VCaP (cell line): Measurements from ENCODE around the gene TNFRSF11A.

ENCODE experiments used
- H3K27ac ChIP-seq: fragments of 450-650 bp; 2 replicates; pipeline ENCODE4 v1.5.1; 2017
- TF ChIP-seq, protein P1 (sequence below): fragments of 450-650 bp; conservative IDR thresholded peaks from 2 replicates; pipeline ENCODE4 v1.5.1; 2017; ENCODE audit warnings: mild to moderate bottlenecking, moderate library complexity

The TNFRSF11A gene

DNA sequence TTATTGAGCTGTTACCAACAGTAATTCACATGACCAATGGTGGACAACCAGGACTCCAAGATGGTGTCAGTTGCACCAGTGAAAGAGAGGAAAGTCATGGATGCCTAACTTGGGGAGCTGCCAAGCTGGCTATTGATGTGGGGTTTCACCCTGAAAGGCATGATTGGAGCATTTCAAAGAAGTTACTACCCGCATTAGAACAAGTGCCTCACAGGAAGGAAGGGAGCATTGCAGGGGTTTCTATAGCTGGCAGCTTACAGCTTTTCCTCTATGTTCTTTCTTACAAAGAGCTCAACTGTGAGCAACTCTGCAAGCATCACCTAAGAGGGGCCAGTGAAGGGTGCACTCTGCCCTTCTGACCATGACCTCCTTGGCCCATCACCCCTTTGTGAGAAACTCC is 93.1 kb downstream of the TNFRSF11A start:
- no peak overlapping the region for H3K27ac ChIP-seq
- TF ChIP-seq, protein P1, sequence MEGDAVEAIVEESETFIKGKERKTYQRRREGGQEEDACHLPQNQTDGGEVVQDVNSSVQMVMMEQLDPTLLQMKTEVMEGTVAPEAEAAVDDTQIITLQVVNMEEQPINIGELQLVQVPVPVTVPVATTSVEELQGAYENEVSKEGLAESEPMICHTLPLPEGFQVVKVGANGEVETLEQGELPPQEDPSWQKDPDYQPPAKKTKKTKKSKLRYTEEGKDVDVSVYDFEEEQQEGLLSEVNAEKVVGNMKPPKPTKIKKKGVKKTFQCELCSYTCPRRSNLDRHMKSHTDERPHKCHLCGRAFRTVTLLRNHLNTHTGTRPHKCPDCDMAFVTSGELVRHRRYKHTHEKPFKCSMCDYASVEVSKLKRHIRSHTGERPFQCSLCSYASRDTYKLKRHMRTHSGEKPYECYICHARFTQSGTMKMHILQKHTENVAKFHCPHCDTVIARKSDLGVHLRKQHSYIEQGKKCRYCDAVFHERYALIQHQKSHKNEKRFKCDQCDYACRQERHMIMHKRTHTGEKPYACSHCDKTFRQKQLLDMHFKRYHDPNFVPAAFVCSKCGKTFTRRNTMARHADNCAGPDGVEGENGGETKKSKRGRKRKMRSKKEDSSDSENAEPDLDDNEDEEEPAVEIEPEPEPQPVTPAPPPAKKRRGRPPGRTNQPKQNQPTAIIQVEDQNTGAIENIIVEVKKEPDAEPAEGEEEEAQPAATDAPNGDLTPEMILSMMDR, result no peak

DNA sequence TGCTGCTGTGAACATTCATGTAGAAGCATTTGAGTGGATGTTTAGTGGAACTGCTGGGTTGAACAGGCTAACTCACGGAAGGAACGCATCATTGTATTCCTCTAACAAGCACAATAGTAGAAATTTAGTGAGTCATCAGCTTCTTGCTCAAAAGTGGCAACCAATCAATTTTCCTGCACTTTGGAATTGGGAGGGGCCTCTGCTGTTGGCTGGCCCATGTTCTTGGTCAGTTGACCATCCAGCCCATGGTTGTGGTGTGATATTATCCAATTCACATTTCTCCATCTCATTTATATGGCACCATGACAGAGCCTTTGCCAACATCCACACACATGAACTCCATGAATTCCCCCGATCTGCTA is 95.0 kb downstream of the TNFRSF11A start:
- peak overlapping the region; percentile 71 for H3K27ac ChIP-seq
- TF ChIP-seq, protein P1, result no peak

DNA sequence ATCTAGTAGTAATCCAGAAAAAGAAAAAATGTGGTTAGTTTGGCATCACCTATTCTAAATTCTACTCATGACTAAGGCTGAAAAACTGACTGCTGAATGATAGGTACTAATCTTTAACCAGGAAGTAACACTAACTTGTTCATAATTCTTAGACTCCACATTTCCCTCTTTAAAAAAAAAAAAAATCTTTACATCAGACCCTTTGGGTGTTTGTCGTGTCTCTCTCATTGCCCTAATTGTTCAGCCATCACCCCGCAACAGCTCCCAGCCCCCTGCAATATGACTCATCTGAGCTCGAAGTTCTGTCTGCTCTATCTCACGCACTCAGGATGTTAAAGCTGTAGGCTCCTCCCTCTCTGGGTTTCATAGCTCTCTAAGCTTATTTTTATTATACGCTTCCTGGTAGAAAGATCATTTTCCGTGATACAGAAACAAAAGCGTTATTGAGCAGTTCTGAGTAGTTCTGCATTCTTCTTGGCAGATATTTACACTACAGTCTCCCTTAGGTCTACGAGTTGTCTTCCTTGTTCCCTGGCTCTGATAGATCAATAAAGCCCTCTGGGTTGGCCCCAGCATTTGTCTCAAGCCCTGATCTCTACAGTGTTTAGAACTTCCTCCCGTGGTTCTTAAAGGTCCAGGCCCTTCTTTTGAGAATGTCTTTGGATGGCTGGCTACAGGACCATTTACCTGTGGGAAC is 95.6 kb downstream of the TNFRSF11A start:
- TF ChIP-seq, protein P1, result no peak

DNA sequence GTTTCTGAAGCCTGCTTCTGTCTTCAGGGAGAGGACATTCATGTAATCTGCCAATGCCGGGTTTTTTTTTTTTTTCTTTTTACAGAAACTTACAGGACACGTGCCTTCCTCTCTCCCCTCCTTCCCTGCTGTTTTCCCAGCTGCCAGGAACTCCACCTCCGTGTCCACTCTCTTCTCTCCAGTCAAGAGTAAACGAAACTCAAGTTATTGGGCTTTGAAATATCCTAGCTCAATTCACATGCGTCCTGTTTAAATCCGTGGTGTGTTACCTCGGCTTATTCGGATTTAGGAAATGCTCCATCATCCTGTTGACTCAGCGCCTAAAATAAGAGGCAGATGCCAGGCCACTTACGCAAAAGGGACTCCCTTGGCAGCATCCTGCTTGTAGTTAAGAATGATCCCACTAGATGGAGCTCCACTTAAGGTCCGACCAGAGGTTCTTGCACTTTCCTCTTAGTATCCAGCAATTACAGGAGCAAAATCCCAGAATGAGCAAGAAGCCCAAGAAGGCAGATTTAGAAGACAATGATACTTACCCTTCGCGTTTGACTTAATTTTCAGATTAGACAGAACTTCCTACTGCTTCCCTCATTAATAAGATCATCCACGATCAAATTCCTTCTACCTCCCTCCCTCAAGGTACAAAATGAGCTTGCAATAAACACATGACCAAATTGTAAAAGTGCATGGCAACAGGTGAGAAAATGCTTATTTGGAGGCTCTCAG is 100.5 kb downstream of the TNFRSF11A start:
- peak overlapping the region; percentile 85 for H3K27ac ChIP-seq
- TF ChIP-seq, protein P1, result peak; percentile 88

More for the DNA sequence above, 95.6 kb downstream of the TNFRSF11A start:
- peak overlapping the region; percentile 71 for H3K27ac ChIP-seq

DNA sequence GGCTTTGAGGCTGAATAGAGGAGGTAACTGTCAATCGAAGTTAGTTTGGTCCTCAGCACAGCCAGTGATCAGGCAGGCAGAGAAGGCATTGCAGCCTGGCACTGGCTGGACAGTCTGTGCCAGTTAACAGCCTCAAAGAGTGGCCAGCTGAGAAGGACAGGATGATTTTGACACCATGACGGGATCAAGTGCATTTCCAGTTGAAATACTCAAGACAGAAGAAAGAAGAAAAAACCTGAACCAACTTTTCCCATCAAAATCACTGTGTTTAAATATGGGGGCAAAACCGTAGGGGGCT is 101.0 kb downstream of the TNFRSF11A start:
- H3K27ac ChIP-seq, result peak overlapping the region; percentile 85
- TF ChIP-seq, protein P1, result no peak

DNA sequence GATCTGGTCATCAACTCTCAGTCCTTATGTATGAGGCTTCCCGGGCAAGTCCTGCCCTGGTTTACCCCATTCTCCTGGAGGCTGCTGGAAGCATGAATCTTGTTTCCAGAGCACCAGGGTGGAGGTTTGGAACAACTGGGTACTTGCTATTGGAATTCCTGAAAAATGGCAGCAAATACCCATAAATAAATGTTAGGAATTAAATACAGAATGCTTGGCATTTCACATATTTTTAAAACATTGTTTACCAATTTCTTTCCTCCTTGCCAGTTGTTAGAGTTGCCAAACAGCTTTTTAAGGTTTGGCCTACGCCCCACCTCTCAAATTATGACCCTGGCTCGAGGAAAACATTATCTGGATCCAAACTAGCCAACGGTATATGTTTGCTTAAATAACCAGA is 107.1 kb downstream of the TNFRSF11A start:
- TF ChIP-seq, protein P1, result no peak
- no peak overlapping the region for H3K27ac ChIP-seq

DNA sequence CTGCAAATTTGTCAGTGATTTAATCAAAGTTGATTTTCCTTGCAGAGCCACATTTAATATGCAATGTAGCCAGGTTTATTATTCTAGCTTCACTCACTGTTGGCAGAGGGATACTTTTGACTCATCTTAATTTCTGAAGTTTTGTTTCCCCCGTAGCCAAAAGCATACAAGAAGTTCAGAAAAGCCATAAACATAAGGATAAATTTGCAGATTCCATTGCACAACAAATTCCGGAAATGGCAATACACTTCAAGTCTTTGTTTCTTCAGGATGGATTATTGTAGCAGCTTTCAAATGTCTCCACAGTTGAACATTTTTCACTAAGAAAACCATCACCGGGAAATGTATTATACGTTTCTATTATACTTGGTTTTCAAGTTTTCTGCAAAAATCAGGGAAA is 109.7 kb downstream of the TNFRSF11A start:
- TF ChIP-seq, protein P1, result no peak
- H3K27ac ChIP-seq, result no peak overlapping the region
